ENCODE data around the gene VPS36. TPM values are rescaled to one million over a fixed set of nuclear protein-coding genes. Genes with fewer than 3 reads are reported as not detected.
A peak's percentile ranks its signal among the peaks of the same experiment; 100 is the strongest.

Gene VPS36
- total RNA-seq, 1 experiment from 2014 or later: 40.2 TPM

- DNase-seq: no peak
- CTCF ChIA-PET: interaction anchor here (0.7 to 2.4 kb wide), 7 partner anchors 22 to 680 kb away, joined by 3 to 20 read pairs (median 7); no protein-coding TSS in a partner anchor
- peaks cover 35% of the 10 kb centered on the region for H3K36me3 Mint-ChIP-seq (ENCODE audit: insufficient read depth, unreplicated experiment)
- H3K4me1 Mint-ChIP-seq (ENCODE audit: low read depth, unreplicated experiment): peaks cover 25% of the 10 kb centered on the region
- BruUV-seq (replicated peaks): TSS peak; percentile 40
- H3K27ac Mint-ChIP-seq (ENCODE audit: unreplicated experiment): peak overlapping the region; percentile 71
- TF ChIP-seq CTCF (IDR thresholded peaks at IDR 0.05; ENCODE audit: unreplicated experiment): no peak
- intact Hi-C loops (cut with micrococcal nuclease; ENCODE audit: unreplicated experiment): loop anchor here (1.0 to 2.0 kb wide), 2 partner anchors 52 to 107 kb away; no protein-coding TSS in a partner anchor
- H3K27me3 Mint-ChIP-seq (ENCODE audit: unreplicated experiment): no peaks in the 10 kb centered on the region
- H3K4me3 Mint-ChIP-seq (ENCODE audit: low read depth, unreplicated experiment): peak overlapping the region; percentile 82
- H3K9me3 Mint-ChIP-seq (ENCODE audit: low read depth, unreplicated experiment): no peaks in the 10 kb centered on the region
Observed at GRCh38 chr13:52450793-52451116, 321 bp upstream of the VPS36 start.

GRCh38 chr13:52449331-52450011 lies 963 bp downstream of the VPS36 start:
- BruUV-seq (replicated peaks): TSS peak; percentile 47
- CTCF ChIA-PET: interaction anchor here (1.5 to 2.4 kb wide), 4 partner anchors 27 to 106 kb away, joined by 4 to 20 read pairs (median 12); no protein-coding TSS in a partner anchor
- no peak for TF ChIP-seq CTCF (IDR thresholded peaks at IDR 0.05; ENCODE audit: unreplicated experiment)
- Mint-ChIP-seq H3K4me1 (ENCODE audit: low read depth, unreplicated experiment) (peaks cover 25% of the 10 kb centered on the region), H3K27me3 (ENCODE audit: unreplicated experiment) (no peaks in the 10 kb centered on the region), H3K4me3 (ENCODE audit: low read depth, unreplicated experiment) (peak overlapping the region; percentile 82), H3K27ac (ENCODE audit: unreplicated experiment) (peak overlapping the region; percentile 71), H3K36me3 (ENCODE audit: insufficient read depth, unreplicated experiment) (peaks cover 22% of the 10 kb centered on the region), H3K9me3 (ENCODE audit: low read depth, unreplicated experiment) (no peaks in the 10 kb centered on the region)
- no peak for DNase-seq
- intact Hi-C loops (cut with micrococcal nuclease; ENCODE audit: unreplicated experiment): loop anchor here (1.0 to 5.0 kb wide), 3 partner anchors 37 to 106 kb away; no protein-coding TSS in a partner anchor

- CTCF ChIA-PET: no interaction called here
- H3K27ac Mint-ChIP-seq (ENCODE audit: unreplicated experiment): no peak overlapping the region
- H3K4me1 Mint-ChIP-seq (ENCODE audit: low read depth, unreplicated experiment): peaks cover 10% of the 10 kb centered on the region
- TF ChIP-seq CTCF (IDR thresholded peaks at IDR 0.05; ENCODE audit: unreplicated experiment): no peak
- intact Hi-C loops (cut with micrococcal nuclease; ENCODE audit: unreplicated experiment): loop anchor here (5.0 kb wide), 1 partner anchor 36 kb away; no protein-coding TSS in a partner anchor
- H3K27me3 Mint-ChIP-seq (ENCODE audit: unreplicated experiment): no peaks in the 10 kb centered on the region
- H3K9me3 Mint-ChIP-seq (ENCODE audit: low read depth, unreplicated experiment): no peaks in the 10 kb centered on the region
- no TSS peak for BruUV-seq (replicated peaks)
- H3K36me3 Mint-ChIP-seq (ENCODE audit: insufficient read depth, unreplicated experiment): peaks cover 17% of the 10 kb centered on the region
- DNase-seq: no peak
- no peak overlapping the region for H3K4me3 Mint-ChIP-seq (ENCODE audit: low read depth, unreplicated experiment)
Observed at GRCh38 chr13:52447815-52448552, 2.5 kb downstream of the VPS36 start.

GRCh38 chr13:52447354-52447753 lies 3.1 kb downstream of the VPS36 start:
- TF ChIP-seq CTCF (IDR thresholded peaks at IDR 0.05; ENCODE audit: unreplicated experiment): no peak
- no peaks in the 10 kb centered on the region for H3K9me3 Mint-ChIP-seq (ENCODE audit: low read depth, unreplicated experiment)
- CTCF ChIA-PET: no interaction called here
- no peak overlapping the region for H3K4me3 Mint-ChIP-seq (ENCODE audit: low read depth, unreplicated experiment)
- H3K36me3 Mint-ChIP-seq (ENCODE audit: insufficient read depth, unreplicated experiment): peaks cover 17% of the 10 kb centered on the region
- no peak for DNase-seq
- no peak overlapping the region for H3K27ac Mint-ChIP-seq (ENCODE audit: unreplicated experiment)
- H3K27me3 Mint-ChIP-seq (ENCODE audit: unreplicated experiment): no peaks in the 10 kb centered on the region
- BruUV-seq (replicated peaks): no TSS peak
- peaks cover 8% of the 10 kb centered on the region for H3K4me1 Mint-ChIP-seq (ENCODE audit: low read depth, unreplicated experiment)
- intact Hi-C loops (cut with micrococcal nuclease; ENCODE audit: unreplicated experiment): loop anchor here (5.0 kb wide), 1 partner anchor 35 kb away; no protein-coding TSS in a partner anchor

All from Calu3 (cell line).